Measurements from ENCODE around the gene TBX10.
"Not testable (repeated sequence)": the region's sequence is repeated elsewhere in the genome, so short reads cannot be mapped to it uniquely, and the experiment has no call there.

TBX10 gene

DNA sequence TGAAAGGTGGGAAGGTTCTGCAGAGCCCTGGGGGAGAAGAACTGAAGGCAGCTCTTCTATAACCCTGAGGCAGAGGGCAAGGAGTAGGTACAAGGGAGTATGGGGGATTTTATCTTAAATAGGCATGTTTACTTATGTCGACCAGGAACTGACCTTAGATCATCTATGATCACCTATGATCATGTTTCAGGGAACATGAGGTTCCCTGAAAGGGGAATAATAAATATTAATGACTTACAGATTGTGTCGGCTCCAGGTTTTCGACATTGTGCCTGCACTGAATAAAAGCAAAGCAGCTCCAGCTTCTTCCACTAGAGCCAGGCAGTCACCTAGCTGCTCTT, 46.0 kb downstream of the TBX10 start:
- CTCF ChIA-PET, result interaction anchor here (0.9 to 1.3 kb wide), 2 partner anchors 9 to 21 kb away, joined by 3 read pairs; no protein-coding TSS in a partner anchor
- peak overlapping the region; percentile 70 for H3K27ac ChIP-seq
- TF ChIP-seq, protein P1, sequence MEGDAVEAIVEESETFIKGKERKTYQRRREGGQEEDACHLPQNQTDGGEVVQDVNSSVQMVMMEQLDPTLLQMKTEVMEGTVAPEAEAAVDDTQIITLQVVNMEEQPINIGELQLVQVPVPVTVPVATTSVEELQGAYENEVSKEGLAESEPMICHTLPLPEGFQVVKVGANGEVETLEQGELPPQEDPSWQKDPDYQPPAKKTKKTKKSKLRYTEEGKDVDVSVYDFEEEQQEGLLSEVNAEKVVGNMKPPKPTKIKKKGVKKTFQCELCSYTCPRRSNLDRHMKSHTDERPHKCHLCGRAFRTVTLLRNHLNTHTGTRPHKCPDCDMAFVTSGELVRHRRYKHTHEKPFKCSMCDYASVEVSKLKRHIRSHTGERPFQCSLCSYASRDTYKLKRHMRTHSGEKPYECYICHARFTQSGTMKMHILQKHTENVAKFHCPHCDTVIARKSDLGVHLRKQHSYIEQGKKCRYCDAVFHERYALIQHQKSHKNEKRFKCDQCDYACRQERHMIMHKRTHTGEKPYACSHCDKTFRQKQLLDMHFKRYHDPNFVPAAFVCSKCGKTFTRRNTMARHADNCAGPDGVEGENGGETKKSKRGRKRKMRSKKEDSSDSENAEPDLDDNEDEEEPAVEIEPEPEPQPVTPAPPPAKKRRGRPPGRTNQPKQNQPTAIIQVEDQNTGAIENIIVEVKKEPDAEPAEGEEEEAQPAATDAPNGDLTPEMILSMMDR (conservative IDR thresholded peaks at IDR 0.05; ENCODE audit: low read depth), result no peak
- POLR2A ChIA-PET (ENCODE audit: low non-redundant PET), result interaction anchor here (0.5 kb wide), 1 partner anchor 150 kb away, joined by 6 read pairs; the partner anchor contains the start of gene CORO1B
- DNase-seq (ENCODE audit: low spot score), result no peak

DNA sequence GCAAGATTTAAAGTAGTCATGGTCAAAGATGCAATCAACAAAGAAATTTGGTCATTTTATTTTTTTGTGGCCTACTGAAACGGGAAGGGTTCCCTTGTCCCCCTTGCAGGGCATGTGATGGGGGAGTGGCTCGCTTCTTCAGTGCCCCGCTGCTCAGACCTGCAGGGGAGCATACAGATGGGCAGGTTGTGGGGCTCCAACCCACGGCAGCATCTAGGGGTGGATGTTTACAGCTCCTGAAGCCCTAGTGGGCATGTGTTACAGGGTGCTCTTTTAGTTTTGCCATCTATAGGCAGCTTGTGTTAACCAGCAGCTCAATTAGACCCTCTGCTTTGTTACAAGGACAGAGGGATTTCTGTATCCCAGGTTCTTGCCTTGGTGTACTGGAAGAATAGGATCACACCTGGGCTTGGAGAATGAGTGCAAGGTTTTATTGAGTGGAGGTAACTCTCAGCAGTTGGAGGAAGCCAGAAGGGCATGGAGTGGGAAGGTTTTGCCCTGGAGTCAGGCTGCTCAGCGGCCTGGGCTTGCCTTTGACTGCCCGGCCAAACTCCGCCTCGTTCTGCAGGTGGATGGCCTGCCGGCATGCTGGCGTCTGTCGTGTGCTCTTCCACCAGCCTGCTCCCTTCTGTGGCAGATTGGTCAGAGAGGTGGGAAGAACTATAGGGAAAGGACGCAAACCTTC, 46.5 kb downstream of the TBX10 start:
- peak overlapping the region; percentile 70 for H3K27ac ChIP-seq
- ChIA-PET POLR2A (ENCODE audit: low non-redundant PET) (no interaction called here), CTCF (interaction anchor here (0.6 to 1.3 kb wide), 6 partner anchors 9 to 182 kb away, joined by 3 to 4 read pairs (median 3); partner anchors contain the start of gene NUDT8)
- no peak for DNase-seq (ENCODE audit: low spot score)
- TF ChIP-seq, protein P1 (conservative IDR thresholded peaks at IDR 0.05; ENCODE audit: low read depth), result no peak

DNA sequence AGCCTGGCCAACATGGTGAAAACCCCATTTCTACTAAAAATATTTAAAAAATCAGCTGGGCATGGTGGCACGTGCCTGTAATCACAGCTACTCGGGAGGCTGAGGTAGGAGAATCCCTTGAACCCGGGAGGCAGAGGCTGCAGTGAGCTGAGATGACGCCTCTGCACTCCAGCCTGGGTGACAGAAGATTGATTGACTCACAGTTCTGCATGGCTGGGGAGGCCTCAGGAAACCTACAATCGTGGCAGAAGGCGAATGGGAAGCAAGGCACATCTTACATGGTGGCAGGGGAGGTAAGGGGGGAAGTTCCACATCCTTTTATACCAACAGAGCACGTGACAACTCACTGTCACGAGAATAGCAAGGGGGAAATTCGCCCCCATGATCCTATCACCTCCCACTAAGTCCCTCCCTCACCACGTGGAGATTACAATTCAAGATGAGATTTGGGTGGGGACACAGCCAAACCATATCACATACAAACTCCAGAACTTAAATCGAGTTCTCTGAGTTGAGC, 50.6 kb downstream of the TBX10 start:
- H3K27ac ChIP-seq, result peak overlapping the region; percentile 58
- POLR2A ChIA-PET (ENCODE audit: low non-redundant PET); CTCF ChIA-PET; DNase-seq (ENCODE audit: low spot score): not testable (repeated sequence)

DNA sequence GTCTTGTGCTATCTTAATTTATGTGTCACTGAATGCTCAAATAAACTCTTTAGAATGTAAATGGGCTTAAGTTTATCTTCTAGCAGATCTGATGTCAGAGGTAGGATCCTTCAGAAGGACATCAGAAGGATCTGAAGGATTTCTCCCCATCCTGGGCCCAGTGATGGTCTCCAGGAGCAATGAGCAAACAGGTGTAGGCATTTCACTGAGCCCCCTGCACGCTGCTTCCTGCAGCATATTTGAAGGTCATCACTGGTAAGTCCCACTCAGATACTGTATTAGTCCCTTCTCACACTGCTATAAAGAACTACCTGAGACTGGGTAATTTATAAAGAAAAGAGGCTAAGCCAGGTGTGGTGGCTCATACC, 51.4 kb downstream of the TBX10 start:
- ChIA-PET POLR2A (ENCODE audit: low non-redundant PET) (no interaction called here), CTCF (interaction anchor here (1.4 kb wide), 1 partner anchor 16 kb away, joined by 3 read pairs; no protein-coding TSS in a partner anchor)
- TF ChIP-seq, protein P1 (conservative IDR thresholded peaks at IDR 0.05; ENCODE audit: low read depth), result no peak
- no peak for DNase-seq (ENCODE audit: low spot score)
- H3K27ac ChIP-seq, result peak overlapping the region; percentile 99

DNA sequence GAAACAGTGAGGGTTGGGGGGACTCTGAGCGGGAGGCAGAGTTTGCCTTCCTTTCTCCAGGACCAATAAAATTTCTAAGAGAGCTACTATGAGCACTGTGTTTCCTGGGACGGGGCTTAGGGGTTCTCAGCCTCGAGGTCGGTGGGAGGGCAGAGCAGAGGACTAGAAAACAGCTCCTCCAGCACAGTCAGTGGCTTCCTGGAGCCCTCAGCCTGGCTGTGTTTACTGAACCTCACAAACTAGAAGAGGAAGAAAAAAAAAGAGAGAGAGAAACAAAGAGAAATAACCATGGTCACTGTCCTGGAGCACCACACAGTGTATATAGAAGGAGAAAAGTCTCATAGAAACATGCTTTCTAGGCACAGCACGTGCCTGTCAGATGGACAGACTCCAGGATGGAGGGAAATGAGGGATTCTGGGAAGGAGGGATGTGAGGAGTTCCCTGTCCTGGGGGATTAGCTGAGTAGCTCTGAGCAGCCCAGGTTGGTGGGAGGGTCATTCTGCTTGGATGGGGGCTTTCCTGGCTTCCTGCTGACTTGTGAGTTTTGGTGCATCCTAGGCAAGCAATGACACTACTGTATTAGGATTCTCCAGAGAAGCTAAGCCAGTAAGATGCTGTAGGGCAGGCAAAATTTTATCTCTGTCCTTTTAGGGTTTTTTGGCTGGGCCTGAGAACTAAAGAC, 52.9 kb downstream of the TBX10 start:
- TF ChIP-seq, protein P1 (conservative IDR thresholded peaks at IDR 0.05; ENCODE audit: low read depth), result no peak
- POLR2A ChIA-PET (ENCODE audit: low non-redundant PET), result no interaction called here
- H3K27ac ChIP-seq, result peak overlapping the region; percentile 99
- DNase-seq (ENCODE audit: low spot score), result no peak
- CTCF ChIA-PET, result no interaction called here

DNA sequence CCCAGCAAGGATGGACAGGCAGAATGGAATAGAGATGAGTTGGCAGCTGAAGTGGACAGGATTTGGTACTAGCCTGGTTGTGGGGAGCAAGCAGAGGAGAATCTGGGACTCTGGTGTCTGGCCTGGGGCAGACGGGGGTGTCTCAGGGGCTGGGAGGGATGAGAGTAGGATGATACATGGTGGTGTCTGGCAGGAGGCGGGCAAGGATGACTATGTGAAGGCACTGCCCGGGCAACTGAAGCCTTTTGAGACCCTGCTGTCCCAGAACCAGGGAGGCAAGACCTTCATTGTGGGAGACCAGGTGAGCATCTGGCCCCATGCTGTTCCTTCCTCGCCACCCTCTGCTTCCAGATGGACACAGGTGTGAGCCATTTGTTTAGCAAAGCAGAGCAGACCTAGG, 53.7 kb downstream of the TBX10 start:
- ChIA-PET CTCF (no interaction called here), POLR2A (ENCODE audit: low non-redundant PET) (no interaction called here)
- TF ChIP-seq, protein P1 (conservative IDR thresholded peaks at IDR 0.05; ENCODE audit: low read depth), result no peak
- DNase-seq (ENCODE audit: low spot score), result no peak
- peak overlapping the region; percentile 99 for H3K27ac ChIP-seq

Data from RWPE1 (cell line).